HFFc6 (cell line): ENCODE measurements around the gene SHISAL2A. TPM values are rescaled to one million over a fixed set of nuclear protein-coding genes. Genes with fewer than 3 reads are reported as not detected.

ENCODE experiments used
- DNase-seq: peaks from one replicate; pipeline ENCODE4 v3.0.0-alpha.2; 2018
- H3K27ac Mint-ChIP-seq: 2 replicates; pipeline ENCODE4 v1.8.0; 2020; ENCODE audit warnings: mild to moderate bottlenecking, mixed read lengths
- H3K27me3 Mint-ChIP-seq: 2 replicates; pipeline ENCODE4 v1.8.0; 2021; ENCODE audit warnings: mild to moderate bottlenecking, moderate library complexity, mixed read lengths; ENCODE audit not compliant: insufficient read depth
- H3K36me3 Mint-ChIP-seq: 2 replicates; pipeline ENCODE4 v1.8.0; 2021; ENCODE audit warnings: low read depth, mixed read lengths
- H3K4me1 Mint-ChIP-seq: 2 replicates; pipeline ENCODE4 v1.8.0; 2020; ENCODE audit warnings: low read depth, mixed read lengths
- H3K4me3 Mint-ChIP-seq: 2 replicates; pipeline ENCODE4 v1.8.0; 2020; ENCODE audit warnings: mild to moderate bottlenecking, moderate library complexity, mixed read lengths
- H3K9me3 Mint-ChIP-seq: 2 replicates; pipeline ENCODE4 v1.8.0; 2020; ENCODE audit warnings: mild to moderate bottlenecking, mixed read lengths
- total RNA-seq, 6 experiments: library from RNA; stranded (reverse); fragmentation: NEBNext Ultra II Directional; extraction: Animal tissue kit (Norgen Biotek cat#: 25700); gene quantifications; 2 replicates in 1 of 6; 3 replicates in 5 of 6; pipeline ENCODE4 v1.2.3, GENCODE V29; 2021
- TF ChIP-seq, protein P1 (sequence below): fragments of 200-600 bp; sonication (generic); IDR thresholded peaks from 2 replicates; pipeline ENCODE4 v1.5.0; 2021; ENCODE audit warnings: antibody characterized with exemption, mild to moderate bottlenecking

The SHISAL2A gene
- total RNA-seq, 6 experiments from 2014 or later: not detected

DNA sequence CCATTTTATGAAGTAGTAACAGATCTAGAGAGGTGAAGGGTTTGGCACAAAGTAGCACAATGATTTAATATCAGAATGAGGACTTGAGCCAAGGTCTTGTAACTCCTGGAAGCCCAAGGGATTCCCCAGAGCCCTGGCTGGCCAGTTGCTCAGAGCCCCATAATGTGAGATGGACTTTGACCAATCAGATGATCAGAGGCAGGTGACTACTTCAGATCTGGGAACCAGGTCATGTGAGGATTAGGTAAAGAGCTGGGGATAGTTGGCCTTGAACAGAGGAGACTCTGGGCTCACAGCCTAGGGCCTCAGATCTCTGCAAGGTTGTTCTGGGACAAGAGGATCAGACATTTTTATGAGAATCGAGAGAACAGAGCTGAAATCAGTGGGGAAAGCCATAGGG lies 18.9 kb downstream of the SHISAL2A start:
- TF ChIP-seq, protein P1, sequence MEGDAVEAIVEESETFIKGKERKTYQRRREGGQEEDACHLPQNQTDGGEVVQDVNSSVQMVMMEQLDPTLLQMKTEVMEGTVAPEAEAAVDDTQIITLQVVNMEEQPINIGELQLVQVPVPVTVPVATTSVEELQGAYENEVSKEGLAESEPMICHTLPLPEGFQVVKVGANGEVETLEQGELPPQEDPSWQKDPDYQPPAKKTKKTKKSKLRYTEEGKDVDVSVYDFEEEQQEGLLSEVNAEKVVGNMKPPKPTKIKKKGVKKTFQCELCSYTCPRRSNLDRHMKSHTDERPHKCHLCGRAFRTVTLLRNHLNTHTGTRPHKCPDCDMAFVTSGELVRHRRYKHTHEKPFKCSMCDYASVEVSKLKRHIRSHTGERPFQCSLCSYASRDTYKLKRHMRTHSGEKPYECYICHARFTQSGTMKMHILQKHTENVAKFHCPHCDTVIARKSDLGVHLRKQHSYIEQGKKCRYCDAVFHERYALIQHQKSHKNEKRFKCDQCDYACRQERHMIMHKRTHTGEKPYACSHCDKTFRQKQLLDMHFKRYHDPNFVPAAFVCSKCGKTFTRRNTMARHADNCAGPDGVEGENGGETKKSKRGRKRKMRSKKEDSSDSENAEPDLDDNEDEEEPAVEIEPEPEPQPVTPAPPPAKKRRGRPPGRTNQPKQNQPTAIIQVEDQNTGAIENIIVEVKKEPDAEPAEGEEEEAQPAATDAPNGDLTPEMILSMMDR: no peak
- DNase-seq: no peak
- H3K36me3 Mint-ChIP-seq: no peaks in the 10 kb centered on the region

DNA sequence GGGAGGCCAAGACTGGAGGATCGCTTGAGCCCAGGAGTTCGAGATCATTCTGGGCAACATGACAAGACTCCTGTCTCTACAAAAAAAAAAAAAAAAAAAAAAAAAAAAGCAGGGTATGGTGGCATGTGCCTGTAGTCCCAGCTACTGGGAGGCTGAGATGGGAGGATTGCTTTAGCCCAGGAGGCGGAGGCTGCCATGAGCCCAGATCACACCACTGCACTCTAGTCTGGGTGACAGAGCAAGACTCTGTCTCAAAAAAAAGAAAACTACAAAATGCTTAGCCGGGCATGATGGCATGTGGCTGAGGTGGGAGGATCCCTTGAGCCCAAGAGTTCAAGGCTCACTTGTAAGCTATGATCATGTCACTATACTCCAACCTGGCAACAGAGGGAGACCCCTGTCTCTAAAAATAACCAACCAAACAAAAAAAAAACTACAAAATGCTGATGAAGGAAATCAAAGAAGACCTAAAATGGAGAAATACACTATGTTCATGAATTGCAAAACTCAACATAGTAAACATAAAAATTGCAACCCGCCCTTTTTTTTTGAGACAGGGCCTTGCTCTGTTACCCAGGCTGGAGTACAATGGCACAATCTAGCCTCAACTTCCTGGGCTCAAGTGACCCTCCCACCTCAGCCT lies 20.4 kb downstream of the SHISAL2A start:
- peaks cover 8% of the 10 kb centered on the region for H3K27me3 Mint-ChIP-seq
- H3K4me3 Mint-ChIP-seq: no peak overlapping the region
- H3K9me3 Mint-ChIP-seq: no peaks in the 10 kb centered on the region
- no peaks in the 10 kb centered on the region for H3K4me1 Mint-ChIP-seq
- DNase-seq: no peak
- no peak overlapping the region for H3K27ac Mint-ChIP-seq
- TF ChIP-seq, protein P1: no peak
- H3K36me3 Mint-ChIP-seq: no peaks in the 10 kb centered on the region

More for the DNA sequence above, 18.9 kb downstream of the SHISAL2A start:
- no peaks in the 10 kb centered on the region for H3K4me1 Mint-ChIP-seq
- no peak overlapping the region for H3K4me3 Mint-ChIP-seq
- no peaks in the 10 kb centered on the region for H3K9me3 Mint-ChIP-seq
- H3K27ac Mint-ChIP-seq: no peak overlapping the region
- peaks cover 4% of the 10 kb centered on the region for H3K27me3 Mint-ChIP-seq

GRCh38 chr1:52654063-52654462 lies 21.1 kb downstream of the SHISAL2A start:
- Mint-ChIP-seq H3K4me3 (no peak overlapping the region), H3K27ac (no peak overlapping the region), H3K4me1 (no peaks in the 10 kb centered on the region), H3K27me3 (peaks cover 7% of the 10 kb centered on the region), H3K9me3 (no peaks in the 10 kb centered on the region), H3K36me3 (no peaks in the 10 kb centered on the region)
- TF ChIP-seq, protein P1: no peak
- no peak for DNase-seq

- Mint-ChIP-seq H3K9me3 (no peaks in the 10 kb centered on the region), H3K36me3 (no peaks in the 10 kb centered on the region), H3K4me1 (peaks cover 7% of the 10 kb centered on the region), H3K27me3 (peaks cover 10% of the 10 kb centered on the region), H3K27ac (no peak overlapping the region), H3K4me3 (no peak overlapping the region)
- TF ChIP-seq, protein P1: no peak
- DNase-seq: no peak
These were observed 24.7 kb downstream of the SHISAL2A start for GRCh38 chr1:52657702-52658101.

GRCh38 chr1:52658795-52659194 lies 25.8 kb downstream of the SHISAL2A start:
- TF ChIP-seq, protein P1: no peak
- Mint-ChIP-seq H3K4me1 (peaks cover 18% of the 10 kb centered on the region), H3K4me3 (no peak overlapping the region), H3K9me3 (no peaks in the 10 kb centered on the region), H3K27ac (no peak overlapping the region), H3K36me3 (no peaks in the 10 kb centered on the region), H3K27me3 (peaks cover 10% of the 10 kb centered on the region)
- DNase-seq: no peak
